GM21786 (cell line): ENCODE measurements around the gene EN2.
A peak's percentile ranks its signal among the peaks of the same experiment; 100 is the strongest.

Source experiments
- ATAC-seq: cut with Tn5 transposase; IDR thresholded peaks from one replicate; pipeline ENCODE4 v1.9.1; 2021; ENCODE audit not compliant: unreplicated experiment

Gene EN2

GRCh38 chr7:155484483-155485399, 26.8 kb downstream of the EN2 start:
- no peak for ATAC-seq

- no peak for ATAC-seq
Observed at GRCh38 chr7:155486783-155487508, 29.0 kb downstream of the EN2 start.

- no peak for ATAC-seq
Observed at GRCh38 chr7:155487509-155488482, 29.9 kb downstream of the EN2 start.

- ATAC-seq = no peak
Observed at GRCh38 chr7:155488483-155489127, 30.7 kb downstream of the EN2 start.

- ATAC-seq = no peak
Observed at GRCh38 chr7:155489158-155489840, 31.4 kb downstream of the EN2 start.

- ATAC-seq = no peak
Observed at GRCh38 chr7:155489862-155490696, 32.1 kb downstream of the EN2 start.

- peak; percentile 83 for ATAC-seq
Observed at GRCh38 chr7:155490697-155491628, 33.0 kb downstream of the EN2 start.

- ATAC-seq = no peak
Observed at GRCh38 chr7:155491812-155492211, 33.9 kb downstream of the EN2 start.

GRCh38 chr7:155493744-155494538, 36.0 kb downstream of the EN2 start:
- ATAC-seq = no peak

GRCh38 chr7:155494551-155494950, 36.6 kb downstream of the EN2 start:
- no peak for ATAC-seq

GRCh38 chr7:155495440-155496248, 37.7 kb downstream of the EN2 start:
- no peak for ATAC-seq

GRCh38 chr7:155496267-155497005, 38.5 kb downstream of the EN2 start:
- ATAC-seq = no peak

- no peak for ATAC-seq
Observed at GRCh38 chr7:155497149-155497901, 39.4 kb downstream of the EN2 start.

- ATAC-seq = no peak
Observed at GRCh38 chr7:155505422-155505793, 47.5 kb downstream of the EN2 start.

GRCh38 chr7:155506854-155507337, 49.0 kb downstream of the EN2 start:
- ATAC-seq = no peak
